PFSK-1 (cell line): Measurements from ENCODE around the gene KRTAP6-3.

Source experiments
- FOXP2 ChIP-seq: optimal IDR thresholded peaks from 2 replicates; pipeline ENCODE3; 2011; ENCODE audit warnings: borderline replicate concordance, control low read depth, inconsistent platforms; ENCODE audit not compliant: insufficient read depth; ENCODE audit errors: extremely low read length, extremely low read depth
- POLR2AphosphoS5 ChIP-seq: IDR thresholded peaks from 2 replicates; pipeline ENCODE4 v1.6.1; 2012; ENCODE audit warnings: low read depth, mild to moderate bottlenecking, control low read depth, low read length, moderate library complexity
- REST ChIP-seq, 2 experiments: IDR thresholded peaks; 2 replicates each; pipeline versions ENCODE4 v1.6.1 to v1.8.0; 2011 to 2012; ENCODE audit warnings: low read depth in 2 of 2, low read length in 2 of 2, control low read depth in 1 of 2, inconsistent platforms in 1 of 2, mild to moderate bottlenecking in 1 of 2, moderate library complexity in 1 of 2; ENCODE audit not compliant: insufficient read depth in 1 of 2
- SIN3A ChIP-seq: IDR thresholded peaks from 2 replicates; pipeline ENCODE4 v1.6.1; 2012; ENCODE audit warnings: mild to moderate bottlenecking, low read length, moderate library complexity, borderline replicate concordance; ENCODE audit not compliant: insufficient read depth
- TAF1 ChIP-seq: IDR thresholded peaks from 2 replicates; pipeline ENCODE4 v1.6.1; 2012; ENCODE audit warnings: low read length, control low read depth, borderline replicate concordance; ENCODE audit not compliant: insufficient read depth

- TF ChIP-seq POLR2AphosphoS5 (no peak), TAF1 (no peak), SIN3A (no peak), REST (IDR thresholded peaks at IDR 0.05; ENCODE audit: insufficient read depth in 1 of 2, low read depth in 2 of 2, low read length in 2 of 2) (no peak), FOXP2 (no peak)
Measured at GRCh38 chr21:30598802-30599201, 6.6 kb downstream of the KRTAP6-3 start, which contains the start of gene KRTAP6-2.
